Activated CD8-positive, alpha-beta T cell treated with anti-CD3 and anti-CD28 coated beads for 36 hours (primary cell): ENCODE measurements around the gene MGA. TPM values are rescaled to one million over a fixed set of nuclear protein-coding genes. Genes with fewer than 3 reads are reported as not detected.
"Not testable (repeated sequence)": the region's sequence is repeated elsewhere in the genome, so short reads cannot be mapped to it uniquely, and the experiment has no call there.

Experiments used
- ATAC-seq: fragments of 200-7000 bp; cut with Tn5 transposase; one replicate; pipeline ENCODE4 v1.10.0; 2021; ENCODE audit warnings: mild to moderate bottlenecking, moderate library complexity
- CTCF ChIA-PET: fragments of 350-600 bp; sonication (Branson Sonifier 250); formaldehyde crosslinking; loops from one replicate; lab custom pipeline; 2021; ENCODE audit warnings: antibody characterized with exemption; lab: Charles Lee
- POLR2A ChIA-PET: fragments of 350-600 bp; sonication (Branson Sonifier 250); formaldehyde crosslinking; loops from one replicate; lab custom pipeline; 2021; ENCODE audit warnings: antibody characterized with exemption; lab: Charles Lee
- DNase-seq: peaks from one replicate; pipeline ENCODE4 v3.0.0-alpha.2; 2020
- H3K27ac Mint-ChIP-seq: one replicate; pipeline ENCODE4 v1.8.0; 2021; ENCODE audit warnings: mild to moderate bottlenecking, mixed read lengths
- H3K27me3 Mint-ChIP-seq: one replicate; pipeline ENCODE4 v1.8.0; 2021; ENCODE audit warnings: mixed read lengths
- H3K36me3 Mint-ChIP-seq: one replicate; pipeline ENCODE4 v1.8.0; 2021; ENCODE audit warnings: low read depth, mixed read lengths
- H3K4me1 Mint-ChIP-seq: one replicate; pipeline ENCODE4 v1.8.0; 2021; ENCODE audit warnings: low read depth, mixed read lengths
- H3K4me3 Mint-ChIP-seq: one replicate; pipeline ENCODE4 v1.8.0; 2021; ENCODE audit warnings: mild to moderate bottlenecking, moderate library complexity, mixed read lengths
- H3K9me3 Mint-ChIP-seq: one replicate; pipeline ENCODE4 v1.8.0; 2021; ENCODE audit warnings: mixed read lengths
- CTCF ChIP-seq: fragments of 200-600 bp; IDR thresholded peaks from one replicate; pipeline ENCODE4 v1.8.0; 2022; ENCODE audit warnings: antibody characterized with exemption, mild to moderate bottlenecking
- intact Hi-C: fragments of 100-400 bp; cut with micrococcal nuclease; formaldehyde crosslinking; loops from one replicate; pipeline ENCODE4 v1.10.0; 2022
- total RNA-seq, 2 experiments: library from RNA; stranded (reverse); gene quantifications; one replicate each; pipeline ENCODE4 v1.2.3, GENCODE V29; 2021

The MGA gene
- total RNA-seq, 2 experiments from 2014 or later, result 30.7 to 32.6 TPM

- no peaks in the 10 kb centered on the region for H3K9me3 Mint-ChIP-seq
- peaks cover 2% of the 10 kb centered on the region for H3K4me1 Mint-ChIP-seq
- ChIA-PET CTCF (no interaction called here), POLR2A (no interaction called here)
- TF ChIP-seq CTCF, result no peak
- intact Hi-C loops, result no loop called here
- ATAC-seq (no peak), DNase-seq (no peak)
- no peaks in the 10 kb centered on the region for H3K27me3 Mint-ChIP-seq
- peaks cover 26% of the 10 kb centered on the region for H3K36me3 Mint-ChIP-seq
- H3K27ac Mint-ChIP-seq, result no peak overlapping the region
- no peak overlapping the region for H3K4me3 Mint-ChIP-seq
Observed at GRCh38 chr15:41713047-41713446, 52.8 kb downstream of the MGA start.

GRCh38 chr15:41714291-41714690 lies 54.1 kb downstream of the MGA start:
- peaks cover 22% of the 10 kb centered on the region for H3K36me3 Mint-ChIP-seq
- no peak overlapping the region for H3K27ac Mint-ChIP-seq
- DNase-seq (no peak), ATAC-seq (no peak)
- POLR2A ChIA-PET, result no interaction called here
- CTCF ChIA-PET, result no interaction called here
- H3K4me3 Mint-ChIP-seq, result no peak overlapping the region
- H3K4me1 Mint-ChIP-seq, result peaks cover 2% of the 10 kb centered on the region
- intact Hi-C loops, result no loop called here
- no peaks in the 10 kb centered on the region for H3K27me3 Mint-ChIP-seq
- no peak for TF ChIP-seq CTCF
- no peaks in the 10 kb centered on the region for H3K9me3 Mint-ChIP-seq

GRCh38 chr15:41716864-41717263 lies 56.7 kb downstream of the MGA start:
- intact Hi-C loops, result no loop called here
- H3K4me3 Mint-ChIP-seq, result no peak overlapping the region
- POLR2A ChIA-PET, result interaction anchor here (0.6 kb wide), 1 partner anchor 52 kb away, joined by 3 read pairs; no protein-coding TSS in a partner anchor

DNA sequence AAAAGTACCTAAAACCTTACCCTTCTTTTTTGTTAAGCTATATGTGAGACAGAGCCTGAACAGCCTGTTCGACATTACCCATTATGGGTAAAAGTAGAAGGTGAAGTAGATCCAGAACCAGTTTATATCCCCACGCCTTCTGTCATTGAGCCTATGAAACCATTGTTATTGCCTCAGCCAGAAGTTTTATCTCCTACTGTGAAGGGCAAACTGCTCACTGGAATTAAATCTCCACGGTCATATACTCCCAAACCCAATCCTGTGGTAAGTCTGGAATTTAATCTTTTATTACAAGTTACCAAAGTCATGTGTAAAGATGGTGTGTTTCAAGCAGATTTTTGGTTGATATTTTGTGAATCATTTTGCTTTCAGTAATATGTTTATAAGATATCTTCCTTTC lies 66.9 kb downstream of the MGA start:
- ChIA-PET POLR2A (no interaction called here), CTCF (interaction anchor here (3.5 kb wide), 1 partner anchor 9 kb away, joined by 10 read pairs; no protein-coding TSS in a partner anchor)
- intact Hi-C loops, result no loop called here
- Mint-ChIP-seq H3K4me3 (no peak overlapping the region), H3K4me1 (peaks cover 3% of the 10 kb centered on the region), H3K27me3 (no peaks in the 10 kb centered on the region), H3K36me3 (peaks cover 2% of the 10 kb centered on the region), H3K9me3 (no peaks in the 10 kb centered on the region), H3K27ac (no peak overlapping the region)
- ATAC-seq (no peak), DNase-seq (no peak)
- TF ChIP-seq CTCF, result no peak

More at GRCh38 chr15:41716864-41717263, 56.7 kb downstream of the MGA start:
- CTCF ChIA-PET, result interaction anchor here (1.2 kb wide), 1 partner anchor 188 kb away, joined by 3 read pairs; no protein-coding TSS in a partner anchor
- H3K9me3 Mint-ChIP-seq, result no peaks in the 10 kb centered on the region
- H3K27ac Mint-ChIP-seq, result no peak overlapping the region
- H3K36me3 Mint-ChIP-seq, result peaks cover 8% of the 10 kb centered on the region
- DNase-seq (no peak), ATAC-seq (no peak)
- TF ChIP-seq CTCF, result no peak
- H3K4me1 Mint-ChIP-seq, result no peaks in the 10 kb centered on the region
- H3K27me3 Mint-ChIP-seq, result no peaks in the 10 kb centered on the region

GRCh38 chr15:41728061-41728460 lies 67.9 kb downstream of the MGA start:
- intact Hi-C loops, H3K27me3 Mint-ChIP-seq, DNase-seq, POLR2A ChIA-PET, ATAC-seq, H3K27ac Mint-ChIP-seq, H3K4me1 Mint-ChIP-seq, H3K9me3 Mint-ChIP-seq, H3K4me3 Mint-ChIP-seq, H3K36me3 Mint-ChIP-seq: not testable (repeated sequence)
- CTCF ChIA-PET, result interaction anchor here (0.6 kb wide), 1 partner anchor 456 kb away, joined by 3 read pairs; no protein-coding TSS in a partner anchor

DNA sequence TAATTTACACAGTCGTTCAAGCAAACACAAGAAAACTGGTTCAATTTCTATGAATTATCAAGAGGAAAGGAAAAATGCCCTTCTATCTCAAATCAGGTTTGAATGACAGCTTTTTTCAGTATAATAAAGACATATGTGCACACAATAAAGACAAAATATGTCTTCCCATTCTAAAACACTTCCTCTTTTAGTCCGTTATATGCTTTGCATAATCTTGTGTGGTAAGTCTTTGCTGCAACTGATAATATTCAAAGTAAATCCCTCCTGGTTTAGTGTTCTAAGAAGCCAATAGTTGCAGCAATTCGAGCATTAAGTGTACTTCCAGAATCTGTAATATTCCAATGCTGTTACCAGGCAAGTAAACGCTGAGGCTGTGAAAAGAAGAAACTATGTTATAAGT lies 70.3 kb downstream of the MGA start:
- Mint-ChIP-seq H3K36me3 (peaks cover 12% of the 10 kb centered on the region), H3K27ac (no peak overlapping the region), H3K27me3 (no peaks in the 10 kb centered on the region), H3K4me3 (no peak overlapping the region), H3K4me1 (no peaks in the 10 kb centered on the region), H3K9me3 (no peaks in the 10 kb centered on the region)
- no peak for TF ChIP-seq CTCF
- ATAC-seq, result no peak
- ChIA-PET POLR2A (no interaction called here), CTCF (no interaction called here)
- DNase-seq, result no peak
- intact Hi-C loops, result no loop called here
